Measurements from ENCODE around the gene MYO1B.

- TF ChIP-seq CTCF (IDR thresholded peaks at IDR 0.05), result no peak
- no peak for TF ChIP-seq POLR2A (IDR thresholded peaks at IDR 0.05)
These were observed 151.6 kb downstream of the MYO1B start for GRCh38 chr2:191396794-191397193.

Data from upper lobe of left lung (tissue), 4 donors.